ENCODE measurements around the gene SLC30A9.

The SLC30A9 gene

DNA sequence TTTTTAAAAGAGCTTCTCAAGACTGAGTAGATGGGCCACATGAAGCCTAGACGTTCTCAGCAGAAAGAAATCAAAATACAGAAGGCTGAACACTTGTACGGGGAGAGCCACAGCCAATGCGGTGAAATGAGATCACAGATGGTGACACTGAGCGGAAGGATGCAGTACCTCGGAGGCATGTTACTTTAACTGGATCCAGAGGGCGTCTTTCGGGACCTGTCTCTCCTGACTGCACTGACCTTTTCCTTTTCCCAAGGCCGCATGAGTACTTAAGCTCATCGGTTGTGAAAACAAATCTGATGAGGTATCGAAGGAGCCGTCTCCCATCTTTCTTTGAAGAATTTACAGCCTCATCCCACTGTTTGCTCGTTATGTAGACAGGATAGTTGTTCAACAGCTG is 129.6 kb downstream of the SLC30A9 start:
- in situ Hi-C loops (cut with HindIII; ENCODE audit: low pct_unique_long_range_greater_than_20kb, low sequenced_read_pairs), result no loop called here
- TF ChIP-seq JUND (IDR thresholded peaks at IDR 0.05; ENCODE audit: low read depth), result no peak
- DNase-seq (ENCODE audit: low read depth in 1 of 2, low spot score in 1 of 2), result no peak

DNA sequence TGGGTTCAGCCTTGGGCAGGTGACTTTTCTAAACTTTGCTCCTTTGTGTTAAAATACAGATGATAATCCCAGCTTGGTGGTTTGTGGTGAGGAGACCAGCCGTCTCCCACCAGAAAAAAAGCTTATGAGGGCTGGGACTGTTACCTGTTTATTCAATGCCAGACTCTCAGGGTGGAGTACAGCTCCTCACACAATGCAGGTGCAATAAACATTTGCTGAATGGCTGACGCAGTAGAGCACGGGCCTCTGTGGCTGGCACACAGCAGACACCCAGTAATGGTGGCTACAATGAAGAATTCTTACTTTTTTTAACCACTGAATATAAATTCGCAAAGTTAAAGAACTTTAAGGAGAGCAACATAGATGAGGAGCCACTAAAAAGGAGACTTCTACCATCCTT is 131.9 kb downstream of the SLC30A9 start:
- DNase-seq (ENCODE audit: low read depth in 1 of 2, low spot score in 1 of 2), result no peak
- in situ Hi-C loops (cut with HindIII; ENCODE audit: low pct_unique_long_range_greater_than_20kb, low sequenced_read_pairs), result no loop called here
- TF ChIP-seq JUND (IDR thresholded peaks at IDR 0.05; ENCODE audit: low read depth), result no peak

DNA sequence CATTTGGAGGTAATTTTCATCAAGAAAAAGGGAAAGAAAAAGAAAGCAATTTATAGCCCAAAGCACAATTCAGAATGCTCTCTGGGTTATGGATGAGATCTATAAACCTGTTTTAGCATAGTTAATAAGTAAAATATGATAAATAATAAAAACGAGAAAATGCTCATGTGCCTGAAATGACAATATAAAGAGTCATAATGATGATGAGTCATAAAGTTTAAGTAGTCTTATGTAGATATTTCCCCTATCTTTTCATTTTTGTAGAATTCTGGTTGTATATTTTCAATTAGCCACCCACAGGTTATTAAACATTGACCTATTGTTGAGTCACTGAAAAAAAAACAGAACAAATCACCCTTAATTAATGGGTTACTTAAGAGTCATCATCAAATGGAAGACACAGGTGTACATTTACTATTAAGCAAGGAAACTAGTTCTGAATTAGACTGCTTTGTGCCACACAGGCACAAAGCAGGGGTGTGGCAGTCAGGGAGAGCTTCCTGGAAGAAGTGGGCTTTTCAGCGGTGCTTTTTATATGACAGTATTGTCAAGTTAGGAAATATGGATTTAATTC is 132.8 kb downstream of the SLC30A9 start:
- no peak for TF ChIP-seq JUND (IDR thresholded peaks at IDR 0.05; ENCODE audit: low read depth)
- in situ Hi-C loops (cut with HindIII; ENCODE audit: low pct_unique_long_range_greater_than_20kb, low sequenced_read_pairs), result no loop called here
- no peak for DNase-seq (ENCODE audit: low read depth in 1 of 2, low spot score in 1 of 2)

DNA sequence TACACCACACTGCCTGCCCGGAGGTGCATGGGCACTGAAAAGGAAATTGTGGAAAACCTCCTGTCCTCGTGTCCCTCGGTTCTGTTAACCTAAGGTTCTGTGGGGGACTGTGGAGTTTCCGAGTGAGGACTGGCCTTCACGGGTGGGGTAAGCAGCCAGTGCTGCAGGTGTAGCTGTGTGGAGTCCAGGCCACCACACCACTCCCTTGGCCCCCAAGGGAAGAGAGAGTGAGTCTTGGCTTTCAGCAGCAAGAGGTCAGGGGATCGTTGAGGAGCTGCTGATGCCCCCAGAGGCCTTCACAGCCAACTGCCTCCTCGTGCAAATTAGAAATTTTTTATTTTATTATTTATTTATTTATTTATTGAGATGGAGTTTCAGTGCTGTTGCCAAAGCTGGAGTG is 141.8 kb downstream of the SLC30A9 start:
- no peak for DNase-seq (ENCODE audit: low read depth in 1 of 2, low spot score in 1 of 2)
- in situ Hi-C loops (cut with HindIII; ENCODE audit: low pct_unique_long_range_greater_than_20kb, low sequenced_read_pairs), result no loop called here
- TF ChIP-seq JUND (IDR thresholded peaks at IDR 0.05; ENCODE audit: low read depth), result no peak

DNA sequence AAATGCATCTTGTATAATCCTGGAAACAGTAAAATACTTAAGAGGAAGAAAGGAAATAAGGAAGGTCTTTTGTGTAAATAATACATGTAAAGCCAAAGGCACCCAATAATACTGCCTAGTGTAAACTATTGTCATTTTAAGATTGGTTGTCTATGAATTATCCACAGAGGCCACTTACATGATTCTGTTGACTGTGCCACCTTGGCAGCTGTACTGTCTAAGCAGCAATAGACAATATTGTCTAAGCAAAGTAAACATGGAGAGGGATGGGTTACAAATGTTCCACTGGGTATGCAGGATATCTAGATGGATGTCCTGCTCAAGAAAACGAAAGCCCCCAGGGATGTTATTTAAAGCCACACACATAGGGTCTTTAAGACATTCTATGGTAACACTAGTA is 142.7 kb downstream of the SLC30A9 start:
- no peak for TF ChIP-seq JUND (IDR thresholded peaks at IDR 0.05; ENCODE audit: low read depth)
- in situ Hi-C loops (cut with HindIII; ENCODE audit: low pct_unique_long_range_greater_than_20kb, low sequenced_read_pairs), result no loop called here
- DNase-seq (ENCODE audit: low read depth in 1 of 2, low spot score in 1 of 2), result no peak

DNA sequence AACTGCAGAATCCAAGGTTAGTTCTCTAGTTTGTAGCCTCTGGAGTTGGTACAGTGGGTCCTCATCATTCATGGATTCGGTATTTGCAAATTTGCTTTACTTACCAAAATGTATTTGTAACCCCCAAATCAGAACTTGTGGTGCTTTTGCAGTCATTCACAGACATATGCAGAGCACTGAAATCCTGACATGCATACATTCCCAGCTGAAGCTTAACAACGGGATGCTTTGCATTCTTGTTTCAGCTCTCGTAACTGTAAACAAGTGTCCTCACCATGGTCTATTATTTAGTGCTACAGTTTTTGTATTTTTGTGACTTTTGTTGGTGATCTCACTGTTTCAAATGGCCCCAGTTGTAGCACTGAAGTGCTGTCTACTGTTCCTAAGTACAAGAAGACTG is 146.0 kb downstream of the SLC30A9 start:
- TF ChIP-seq JUND (IDR thresholded peaks at IDR 0.05; ENCODE audit: low read depth), result no peak
- no peak for DNase-seq (ENCODE audit: low read depth in 1 of 2, low spot score in 1 of 2)
- in situ Hi-C loops (cut with HindIII; ENCODE audit: low pct_unique_long_range_greater_than_20kb, low sequenced_read_pairs), result no loop called here
